NB4 (cell line): ENCODE results near the gene YIPF3.

ENCODE experiments used
- DNase-seq: peaks from one replicate; pipeline ENCODE4 v3.0.0; 2010; ENCODE audit warnings: low read depth
- H3K4me3 ChIP-seq: one replicate; pipeline ENCODE4 v1.5.1; 2011; ENCODE audit warnings: mild to moderate bottlenecking, low read depth, low read length, moderate library complexity
- CTCF ChIP-seq: IDR thresholded peaks from one replicate; pipeline ENCODE4 v1.5.1; 2012; ENCODE audit warnings: low read depth, low read length
- MYC ChIP-seq: IDR thresholded peaks from 2 replicates; pipeline ENCODE4 v1.6.1; 2011; ENCODE audit warnings: low read depth, low read length
- POLR2A ChIP-seq: IDR thresholded peaks from 2 replicates; pipeline ENCODE4 v1.6.1; 2011; ENCODE audit warnings: mild to moderate bottlenecking; ENCODE audit not compliant: insufficient read length; ENCODE audit errors: extremely low read depth
- TF ChIP-seq, protein P1 (sequence below): IDR thresholded peaks from 2 replicates; pipeline ENCODE4 v1.6.1; 2011; ENCODE audit warnings: low read depth, low read length

YIPF3 gene

GRCh38 chr6:43521836-43522235, 5.1 kb upstream of the YIPF3 start:
- H3K4me3 ChIP-seq: no peak overlapping the region
- no peak for DNase-seq
- TF ChIP-seq MYC: no peak
- TF ChIP-seq, protein P1, sequence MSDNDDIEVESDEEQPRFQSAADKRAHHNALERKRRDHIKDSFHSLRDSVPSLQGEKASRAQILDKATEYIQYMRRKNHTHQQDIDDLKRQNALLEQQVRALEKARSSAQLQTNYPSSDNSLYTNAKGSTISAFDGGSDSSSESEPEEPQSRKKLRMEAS: no peak

- DNase-seq: no peak
- TF ChIP-seq POLR2A: no peak
- TF ChIP-seq, protein P1: no peak
- TF ChIP-seq MYC: no peak
- TF ChIP-seq CTCF: no peak
- H3K4me3 ChIP-seq: no peak overlapping the region
Observed at GRCh38 chr6:43520097-43520496, 3.4 kb upstream of the YIPF3 start.

- no peak for TF ChIP-seq CTCF
- TF ChIP-seq, protein P1: no peak
- no peak for TF ChIP-seq MYC
- TF ChIP-seq POLR2A: no peak
- peak overlapping the region; percentile 93 for H3K4me3 ChIP-seq
- DNase-seq: peak; percentile 51
Observed at GRCh38 chr6:43517505-43518357, 1.0 kb upstream of the YIPF3 start.

GRCh38 chr6:43516367-43516696, 394 bp downstream of the YIPF3 start:
- no peak for DNase-seq

DNA sequence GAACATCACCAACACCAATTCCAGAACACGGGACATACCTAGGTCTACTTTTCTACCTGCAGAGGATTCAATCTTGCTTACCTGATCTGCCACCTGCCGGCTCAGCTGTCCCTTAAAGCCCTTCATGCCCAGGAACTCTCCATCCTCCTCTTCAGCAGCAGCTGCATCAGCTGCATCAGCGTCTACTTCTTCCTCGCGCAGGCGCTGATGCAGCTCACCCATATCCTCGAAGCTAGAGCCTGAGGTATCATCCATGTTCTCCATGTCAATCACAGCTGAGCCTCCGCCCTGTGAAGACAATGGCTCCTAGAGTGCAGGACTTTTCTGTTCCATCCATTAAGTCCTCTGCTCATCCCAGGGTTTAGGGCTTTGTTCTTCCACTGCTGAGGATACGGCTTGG, 918 bp downstream of the YIPF3 start:
- H3K4me3 ChIP-seq: peak overlapping the region; percentile 93
- TF ChIP-seq MYC (no peak), POLR2A (no peak), CTCF (no peak)
- TF ChIP-seq, protein P1: no peak
- no peak for DNase-seq

More at GRCh38 chr6:43516367-43516696, 394 bp downstream of the YIPF3 start:
- TF ChIP-seq MYC (no peak), CTCF (no peak), POLR2A (no peak)
- TF ChIP-seq, protein P1: no peak
- H3K4me3 ChIP-seq: peak overlapping the region; percentile 93

DNA sequence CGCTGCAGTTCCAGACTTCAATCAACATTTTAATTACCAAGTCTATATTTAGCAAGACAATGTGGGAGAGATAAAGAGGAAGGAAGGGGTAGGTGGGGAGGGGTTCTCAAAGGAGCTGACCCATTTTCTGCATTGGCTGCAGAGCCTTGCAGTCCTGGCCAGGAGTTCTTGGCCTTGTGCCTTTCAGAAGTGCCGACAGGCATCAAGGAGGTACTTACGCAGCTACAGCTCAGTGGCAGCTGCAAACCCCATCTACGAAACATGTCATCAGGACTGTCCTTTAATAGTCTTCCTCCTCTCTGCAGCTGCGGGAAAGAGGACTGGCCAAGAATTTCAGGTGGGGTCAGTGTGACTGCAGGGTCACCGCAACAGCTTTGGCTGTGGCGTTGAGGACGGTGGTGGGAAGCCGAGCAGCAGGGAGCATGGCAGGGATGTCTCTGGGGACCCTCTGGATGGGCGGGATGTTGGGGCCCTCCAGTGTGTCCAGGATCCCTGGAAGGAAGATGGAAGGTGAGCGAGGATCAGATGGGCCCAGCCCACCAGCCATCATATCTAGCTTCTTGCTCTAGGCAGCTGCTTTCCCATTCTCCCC, 4.8 kb downstream of the YIPF3 start:
- peak; percentile 22 for DNase-seq
- H3K4me3 ChIP-seq: no peak overlapping the region
- TF ChIP-seq CTCF (no peak), POLR2A (no peak), MYC (no peak)
- TF ChIP-seq, protein P1: no peak
